Panc1 (cell line): ENCODE data around the gene C1orf210. TPM values are rescaled to one million over a fixed set of nuclear protein-coding genes. Genes with fewer than 3 reads are reported as not detected.

Experiments used
- ATAC-seq: fragments of 200-7000 bp; cut with Tn5 transposase; 2 replicates; pipeline ENCODE4 v1.9.1; 2020; ENCODE audit warnings: mild to moderate bottlenecking, moderate library complexity
- BruUV-seq: library from RNA; stranded (reverse); fragments of 400-500 nt; replicated peaks from 2 replicates; lab custom pipeline; 2021; lab: Mats Ljungman, UMichigan
- CTCF ChIA-PET: fragments of 300-600 bp; sonication (Branson Sonifier 250); formaldehyde crosslinking; loops from one replicate; lab custom pipeline; 2022; ENCODE audit warnings: antibody characterized with exemption; lab: Charles Lee
- POLR2A ChIA-PET: fragments of 300-600 bp; sonication (Branson Sonifier 250); formaldehyde crosslinking; loops from one replicate; lab custom pipeline; 2022; ENCODE audit warnings: antibody characterized with exemption; lab: Charles Lee
- DNase-seq: peaks from one replicate; pipeline ENCODE4 v3.0.0-alpha.2; 2010; ENCODE audit warnings: low read depth, low spot score
- H3K27ac ChIP-seq: 2 replicates; pipeline ENCODE4 v1.5.1; 2011; ENCODE audit warnings: mild to moderate bottlenecking, low read length, inconsistent platforms
- H3K27me3 ChIP-seq: fragments of 200-500 bp; sonication (Bioruptor generic); 2 replicates; pipeline ENCODE4 v1.6.0; 2014; ENCODE audit warnings: low read length, inconsistent platforms; ENCODE audit not compliant: control insufficient read depth, insufficient read depth
- H3K36me3 ChIP-seq: fragments of 200-500 bp; sonication (Bioruptor generic); 2 replicates; pipeline ENCODE4 v1.5.1; 2014; ENCODE audit warnings: inconsistent platforms, mild to moderate bottlenecking, low read length, moderate library complexity; ENCODE audit not compliant: control insufficient read depth, insufficient read depth
- H3K4me1 ChIP-seq: 2 replicates; pipeline ENCODE4 v1.5.1; 2011; ENCODE audit warnings: inconsistent platforms, mild to moderate bottlenecking, low read length, moderate library complexity; ENCODE audit not compliant: control insufficient read depth, insufficient read depth
- H3K4me3 ChIP-seq, 2 experiments: 2 replicates each; pipeline ENCODE4 v1.5.1; 2011 to 2012; ENCODE audit warnings: low read depth in 2 of 2, low read length in 2 of 2, mild to moderate bottlenecking in 2 of 2, inconsistent platforms in 1 of 2, moderate library complexity in 1 of 2
- H3K9me3 ChIP-seq: fragments of 200-500 bp; sonication (Bioruptor generic); 2 replicates; pipeline ENCODE4 v1.5.1; 2014; ENCODE audit warnings: low read depth, mild to moderate bottlenecking, inconsistent platforms, low read length, moderate library complexity; ENCODE audit not compliant: control insufficient read depth, insufficient read depth
- CTCF ChIP-seq: fragments of 450-650 bp; IDR thresholded peaks from 2 replicates; pipeline ENCODE4 v1.5.1; 2017; ENCODE audit warnings: mild to moderate bottlenecking
- POLR2AphosphoS5 ChIP-seq: IDR thresholded peaks from 2 replicates; pipeline ENCODE4 v1.6.1; 2012; ENCODE audit warnings: mild to moderate bottlenecking, low read depth, low read length, moderate library complexity
- SIN3A ChIP-seq: IDR thresholded peaks from 2 replicates; pipeline ENCODE4 v1.6.1; 2012; ENCODE audit warnings: low read depth, mild to moderate bottlenecking, low read length, moderate library complexity, borderline replicate concordance; ENCODE audit not compliant: insufficient read depth
- TCF7L2 ChIP-seq: IDR thresholded peaks from 2 replicates; pipeline ENCODE4 v1.6.1; 2011; ENCODE audit warnings: mild to moderate bottlenecking, low read depth, low read length, inconsistent platforms
- in situ Hi-C: cut with HindIII; loops from 2 replicates; pipeline ENCODE4 v1.10.0; 2016; ENCODE audit warnings: low sequenced_read_pairs, low pct_unique_long_range_greater_than_20kb
- intact Hi-C: fragments of 100-400 bp; cut with micrococcal nuclease; formaldehyde crosslinking; loops from one replicate; pipeline ENCODE4 v1.10.0; 2022; ENCODE audit not compliant: unreplicated experiment
- total RNA-seq: library from RNA; stranded (reverse); gene quantifications from one replicate; pipeline ENCODE4 v1.2.1, GENCODE V29; 2021; ENCODE audit not compliant: unreplicated experiment
- TF ChIP-seq, protein P1 (sequence below), 2 experiments: IDR thresholded peaks; 2 replicates each; pipeline ENCODE4 v1.6.1; 2011 to 2012; ENCODE audit warnings: low read depth in 2 of 2, control low read depth in 1 of 2, low read length in 1 of 2, mild to moderate bottlenecking in 1 of 2, moderate library complexity in 1 of 2; ENCODE audit not compliant: insufficient read depth in 1 of 2

Gene C1orf210
- total RNA-seq, 1 experiment from 2014 or later, result not detected

- BruUV-seq, result no TSS peak
- in situ Hi-C loops, result no loop called here
- ATAC-seq (no peak), DNase-seq (no peak)
- Histone ChIP-seq H3K27ac (no peak overlapping the region), H3K9me3 (no peaks in the 10 kb centered on the region), H3K4me3 (no peak overlapping the region), H3K36me3 (no peaks in the 10 kb centered on the region), H3K4me1 (no peaks in the 10 kb centered on the region), H3K27me3 (no peaks in the 10 kb centered on the region)
- intact Hi-C loops, result no loop called here
- POLR2A ChIA-PET, result no interaction called here
- TF ChIP-seq, protein P1, sequence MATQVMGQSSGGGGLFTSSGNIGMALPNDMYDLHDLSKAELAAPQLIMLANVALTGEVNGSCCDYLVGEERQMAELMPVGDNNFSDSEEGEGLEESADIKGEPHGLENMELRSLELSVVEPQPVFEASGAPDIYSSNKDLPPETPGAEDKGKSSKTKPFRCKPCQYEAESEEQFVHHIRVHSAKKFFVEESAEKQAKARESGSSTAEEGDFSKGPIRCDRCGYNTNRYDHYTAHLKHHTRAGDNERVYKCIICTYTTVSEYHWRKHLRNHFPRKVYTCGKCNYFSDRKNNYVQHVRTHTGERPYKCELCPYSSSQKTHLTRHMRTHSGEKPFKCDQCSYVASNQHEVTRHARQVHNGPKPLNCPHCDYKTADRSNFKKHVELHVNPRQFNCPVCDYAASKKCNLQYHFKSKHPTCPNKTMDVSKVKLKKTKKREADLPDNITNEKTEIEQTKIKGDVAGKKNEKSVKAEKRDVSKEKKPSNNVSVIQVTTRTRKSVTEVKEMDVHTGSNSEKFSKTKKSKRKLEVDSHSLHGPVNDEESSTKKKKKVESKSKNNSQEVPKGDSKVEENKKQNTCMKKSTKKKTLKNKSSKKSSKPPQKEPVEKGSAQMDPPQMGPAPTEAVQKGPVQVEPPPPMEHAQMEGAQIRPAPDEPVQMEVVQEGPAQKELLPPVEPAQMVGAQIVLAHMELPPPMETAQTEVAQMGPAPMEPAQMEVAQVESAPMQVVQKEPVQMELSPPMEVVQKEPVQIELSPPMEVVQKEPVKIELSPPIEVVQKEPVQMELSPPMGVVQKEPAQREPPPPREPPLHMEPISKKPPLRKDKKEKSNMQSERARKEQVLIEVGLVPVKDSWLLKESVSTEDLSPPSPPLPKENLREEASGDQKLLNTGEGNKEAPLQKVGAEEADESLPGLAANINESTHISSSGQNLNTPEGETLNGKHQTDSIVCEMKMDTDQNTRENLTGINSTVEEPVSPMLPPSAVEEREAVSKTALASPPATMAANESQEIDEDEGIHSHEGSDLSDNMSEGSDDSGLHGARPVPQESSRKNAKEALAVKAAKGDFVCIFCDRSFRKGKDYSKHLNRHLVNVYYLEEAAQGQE (IDR thresholded peaks at IDR 0.05; ENCODE audit: insufficient read depth in 1 of 2, low read depth in 2 of 2, low read length in 1 of 2), result no peak
- TF ChIP-seq SIN3A (no peak), TCF7L2 (no peak)
- CTCF ChIA-PET, result no interaction called here
These were observed 8.7 kb downstream of the C1orf210 start for GRCh38 chr1:43276673-43277072.

DNA sequence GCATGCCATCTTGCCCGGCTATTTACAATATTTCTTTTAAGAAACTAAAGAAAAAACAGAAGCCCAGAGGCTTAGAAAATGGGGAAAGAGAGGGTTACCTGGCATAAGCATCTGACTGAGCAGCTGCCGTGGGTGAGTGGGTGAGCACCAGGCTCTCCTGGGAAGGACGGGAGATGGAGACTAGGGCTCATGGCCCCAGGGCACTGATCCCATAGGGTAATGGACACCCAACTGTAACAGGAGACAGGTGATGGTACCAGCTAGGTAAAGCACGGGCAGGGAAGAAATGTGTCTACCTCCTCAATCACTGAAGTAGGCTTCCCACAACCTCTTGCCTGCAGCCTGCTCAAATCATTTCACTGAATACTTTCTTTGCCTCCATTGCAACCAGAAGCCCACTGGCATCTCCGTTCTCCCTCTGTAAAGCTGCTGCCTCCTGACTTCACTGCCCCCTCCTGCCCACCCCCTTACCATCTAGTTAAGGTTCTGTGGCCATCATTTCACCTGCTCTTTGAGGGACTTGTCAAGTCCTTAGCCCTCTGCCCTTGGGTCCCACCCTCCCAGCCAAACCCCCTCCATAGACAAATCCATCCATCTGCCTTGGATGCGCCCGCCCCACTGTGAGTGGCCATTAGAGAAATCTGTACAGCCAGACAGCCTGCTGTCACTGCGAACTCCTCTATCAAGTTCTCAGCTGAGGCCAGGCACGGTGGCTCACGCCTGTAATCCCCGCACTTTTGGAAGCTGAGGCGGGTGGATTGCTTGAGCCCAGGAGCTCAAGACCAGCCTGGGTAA is 9.4 kb downstream of the C1orf210 start:
- H3K36me3 ChIP-seq, result no peaks in the 10 kb centered on the region
- DNase-seq (no peak), ATAC-seq (no peak)
- no peaks in the 10 kb centered on the region for H3K27me3 ChIP-seq
- BruUV-seq, result no TSS peak
- no peaks in the 10 kb centered on the region for H3K4me1 ChIP-seq
- TF ChIP-seq TCF7L2, result no peak
- no peak for TF ChIP-seq POLR2AphosphoS5
- TF ChIP-seq SIN3A, result no peak
- no peak for TF ChIP-seq CTCF
- TF ChIP-seq, protein P1 (IDR thresholded peaks at IDR 0.05; ENCODE audit: insufficient read depth in 1 of 2, low read depth in 2 of 2, low read length in 1 of 2), result no peak
- H3K4me3 ChIP-seq, result no peak overlapping the region
- H3K27ac ChIP-seq, result no peak overlapping the region
- CTCF ChIA-PET, result interaction anchor here (0.5 kb wide), 1 partner anchor 9 kb away, joined by 4 read pairs; no protein-coding TSS in a partner anchor
- H3K9me3 ChIP-seq, result no peaks in the 10 kb centered on the region
- in situ Hi-C loops, result no loop called here
- POLR2A ChIA-PET, result no interaction called here
- intact Hi-C loops, result no loop called here
